GM19324 (cell line): Measurements from ENCODE around the gene MMP28.

Source experiments
- ATAC-seq: cut with Tn5 transposase; IDR thresholded peaks from one replicate; pipeline ENCODE4 v1.9.1; 2021; ENCODE audit warnings: mild to moderate bottlenecking, moderate library complexity; ENCODE audit not compliant: unreplicated experiment, low FRiP score

Gene MMP28

GRCh38 chr17:35745749-35746320 is 49.6 kb downstream of the MMP28 start:
- no peak for ATAC-seq

- ATAC-seq = no peak
Measured at GRCh38 chr17:35745246-35745645, 50.2 kb downstream of the MMP28 start.

- no peak for ATAC-seq
Measured at GRCh38 chr17:35744830-35745229, 50.6 kb downstream of the MMP28 start.

GRCh38 chr17:35743626-35744328 is 51.7 kb downstream of the MMP28 start:
- ATAC-seq = no peak

GRCh38 chr17:35742896-35743477 is 52.5 kb downstream of the MMP28 start:
- no peak for ATAC-seq

- no peak for ATAC-seq
Measured at GRCh38 chr17:35742496-35742895, 52.9 kb downstream of the MMP28 start.

- no peak for ATAC-seq
Measured at GRCh38 chr17:35740997-35741931, 54.2 kb downstream of the MMP28 start.

- ATAC-seq = no peak
Measured at GRCh38 chr17:35740216-35740615, 55.2 kb downstream of the MMP28 start.

GRCh38 chr17:35738519-35739133 is 56.8 kb downstream of the MMP28 start:
- ATAC-seq = no peak

GRCh38 chr17:35736236-35736635 is 59.2 kb downstream of the MMP28 start:
- no peak for ATAC-seq

- ATAC-seq = no peak
Measured at GRCh38 chr17:35735036-35735805, 60.2 kb downstream of the MMP28 start.

- ATAC-seq = no peak
Measured at GRCh38 chr17:35734396-35734795, 61.0 kb downstream of the MMP28 start.

- no peak for ATAC-seq
Measured at GRCh38 chr17:35733366-35733765, 62.1 kb downstream of the MMP28 start.

- no peak for ATAC-seq
Measured at GRCh38 chr17:35732806-35733136, 62.7 kb downstream of the MMP28 start.

GRCh38 chr17:35731917-35732805 is 63.3 kb downstream of the MMP28 start:
- ATAC-seq = no peak

GRCh38 chr17:35731239-35731916 is 64.1 kb downstream of the MMP28 start, which contains the start of gene RASL10B:
TSS of gene RASL10B (plus strand) at chr17:35731639. CDS start at chr17:35735185, 3,546 bp downstream.
- ATAC-seq = no peak

- ATAC-seq = no peak
Measured at GRCh38 chr17:35730400-35731005, 64.9 kb downstream of the MMP28 start.

- ATAC-seq = no peak
Measured at GRCh38 chr17:35729405-35729833, 66.0 kb downstream of the MMP28 start.
